ENCODE data around the gene ETNK1. TPM values are rescaled to one million over a fixed set of nuclear protein-coding genes. Genes with fewer than 3 reads are reported as not detected.

ETNK1 gene
- total RNA-seq, 4 donors from 2014 or later: 16.7 to 145 (median 71.7) TPM

GRCh38 chr12:22722779-22723178 lies 97.8 kb downstream of the ETNK1 start:
- Histone ChIP-seq H3K4me1 (no peaks in the 10 kb centered on the region), H3K27ac (no peak overlapping the region), H3K36me3 (no peaks in the 10 kb centered on the region), H3K4me3 (no peak overlapping the region), H3K9me3 (no peaks in the 10 kb centered on the region), H3K27me3 (no peaks in the 10 kb centered on the region)
- TF ChIP-seq POLR2A (IDR thresholded peaks at IDR 0.05) (no peak), CTCF (IDR thresholded peaks at IDR 0.05) (no peak)
- intact Hi-C loops (cut with DNase I; ENCODE audit: low total_unique reads): no loop called here
- no peak for DNase-seq

- Histone ChIP-seq H3K36me3 (no peaks in the 10 kb centered on the region), H3K4me1 (no peaks in the 10 kb centered on the region), H3K27me3 (no peaks in the 10 kb centered on the region), H3K27ac (no peak overlapping the region), H3K9me3 (no peaks in the 10 kb centered on the region), H3K4me3 (no peak overlapping the region)
- no peak for DNase-seq
- TF ChIP-seq CTCF (IDR thresholded peaks at IDR 0.05): no peak
- TF ChIP-seq POLR2A (IDR thresholded peaks at IDR 0.05): no peak
- intact Hi-C loops (cut with DNase I; ENCODE audit: low total_unique reads): no loop called here
These were observed 104.0 kb downstream of the ETNK1 start for GRCh38 chr12:22728987-22729386.

- no peak overlapping the region for H3K4me3 ChIP-seq
These were observed 104.5 kb downstream of the ETNK1 start for GRCh38 chr12:22729431-22729956.

GRCh38 chr12:22729957-22730443 lies 105.0 kb downstream of the ETNK1 start:
- Histone ChIP-seq H3K4me3 (no peak overlapping the region), H3K9me3 (no peaks in the 10 kb centered on the region), H3K36me3 (no peaks in the 10 kb centered on the region), H3K27ac (no peak overlapping the region), H3K27me3 (no peaks in the 10 kb centered on the region), H3K4me1 (no peaks in the 10 kb centered on the region)
- TF ChIP-seq CTCF (IDR thresholded peaks at IDR 0.05) (no peak), POLR2A (IDR thresholded peaks at IDR 0.05) (no peak)
- intact Hi-C loops (cut with DNase I; ENCODE audit: low total_unique reads): no loop called here
- no peak for DNase-seq

More at GRCh38 chr12:22729431-22729956, 104.5 kb downstream of the ETNK1 start:
- no peaks in the 10 kb centered on the region for H3K9me3 ChIP-seq
- no peak for DNase-seq
- H3K36me3 ChIP-seq: no peaks in the 10 kb centered on the region
- no peaks in the 10 kb centered on the region for H3K4me1 ChIP-seq
- intact Hi-C loops (cut with DNase I; ENCODE audit: low total_unique reads): no loop called here
- no peak for TF ChIP-seq CTCF (IDR thresholded peaks at IDR 0.05)
- no peak for TF ChIP-seq POLR2A (IDR thresholded peaks at IDR 0.05)
- H3K27ac ChIP-seq: no peak overlapping the region
- H3K27me3 ChIP-seq: no peaks in the 10 kb centered on the region

- no peak overlapping the region for H3K27ac ChIP-seq
- H3K36me3 ChIP-seq: no peaks in the 10 kb centered on the region
- no peaks in the 10 kb centered on the region for H3K4me1 ChIP-seq
- H3K27me3 ChIP-seq: no peaks in the 10 kb centered on the region
- DNase-seq: no peak
- intact Hi-C loops (cut with DNase I; ENCODE audit: low total_unique reads): no loop called here
- no peak overlapping the region for H3K4me3 ChIP-seq
- no peaks in the 10 kb centered on the region for H3K9me3 ChIP-seq
- TF ChIP-seq POLR2A (IDR thresholded peaks at IDR 0.05) (no peak), CTCF (IDR thresholded peaks at IDR 0.05) (no peak)
These were observed 106.3 kb downstream of the ETNK1 start for GRCh38 chr12:22731236-22731635.

Data from uterus (tissue), 4 donors.